Astrocyte of the spinal cord (primary cell): ENCODE data around the gene CEP85L.

Source experiments
- DNase-seq: peaks from one replicate; pipeline ENCODE4 v3.0.0; 2011; ENCODE audit warnings: low read depth, low spot score
- H3K4me3 ChIP-seq: 2 replicates; pipeline ENCODE4 v1.5.1; 2011; ENCODE audit warnings: low read depth, mild to moderate bottlenecking, low read length, moderate library complexity
- in situ Hi-C: cut with HindIII; loops from 2 replicates; pipeline ENCODE4 v1.10.0; 2017; ENCODE audit warnings: low sequenced_read_pairs
- TF ChIP-seq, protein P1 (sequence below): IDR thresholded peaks from 2 replicates; pipeline ENCODE4 v1.5.1; 2012; ENCODE audit warnings: low read depth, mild to moderate bottlenecking, low read length, inconsistent platforms

The CEP85L gene

DNA sequence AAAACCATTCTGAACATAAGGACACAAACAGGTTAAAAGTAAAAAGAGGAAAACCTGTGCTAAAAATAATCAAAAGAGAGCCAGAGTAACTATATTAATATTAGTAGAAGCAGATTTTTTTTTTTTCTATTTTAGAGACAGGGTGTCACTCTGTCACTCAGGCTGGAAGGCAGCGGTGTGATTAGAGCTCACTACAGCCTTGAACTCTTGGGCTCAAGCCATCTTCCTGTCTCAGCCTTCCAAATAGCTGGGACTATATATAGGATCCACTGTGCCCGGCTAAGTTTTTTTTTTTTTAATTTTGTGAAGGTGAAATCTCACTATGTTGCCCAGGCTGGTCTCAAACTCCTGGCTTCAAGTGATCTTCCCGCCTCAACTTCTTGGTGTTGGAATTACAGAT is 136.7 kb downstream of the CEP85L start:
- in situ Hi-C loops: no loop called here
- TF ChIP-seq, protein P1, sequence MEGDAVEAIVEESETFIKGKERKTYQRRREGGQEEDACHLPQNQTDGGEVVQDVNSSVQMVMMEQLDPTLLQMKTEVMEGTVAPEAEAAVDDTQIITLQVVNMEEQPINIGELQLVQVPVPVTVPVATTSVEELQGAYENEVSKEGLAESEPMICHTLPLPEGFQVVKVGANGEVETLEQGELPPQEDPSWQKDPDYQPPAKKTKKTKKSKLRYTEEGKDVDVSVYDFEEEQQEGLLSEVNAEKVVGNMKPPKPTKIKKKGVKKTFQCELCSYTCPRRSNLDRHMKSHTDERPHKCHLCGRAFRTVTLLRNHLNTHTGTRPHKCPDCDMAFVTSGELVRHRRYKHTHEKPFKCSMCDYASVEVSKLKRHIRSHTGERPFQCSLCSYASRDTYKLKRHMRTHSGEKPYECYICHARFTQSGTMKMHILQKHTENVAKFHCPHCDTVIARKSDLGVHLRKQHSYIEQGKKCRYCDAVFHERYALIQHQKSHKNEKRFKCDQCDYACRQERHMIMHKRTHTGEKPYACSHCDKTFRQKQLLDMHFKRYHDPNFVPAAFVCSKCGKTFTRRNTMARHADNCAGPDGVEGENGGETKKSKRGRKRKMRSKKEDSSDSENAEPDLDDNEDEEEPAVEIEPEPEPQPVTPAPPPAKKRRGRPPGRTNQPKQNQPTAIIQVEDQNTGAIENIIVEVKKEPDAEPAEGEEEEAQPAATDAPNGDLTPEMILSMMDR: no peak
- no peak for DNase-seq
- H3K4me3 ChIP-seq: no peak overlapping the region

DNA sequence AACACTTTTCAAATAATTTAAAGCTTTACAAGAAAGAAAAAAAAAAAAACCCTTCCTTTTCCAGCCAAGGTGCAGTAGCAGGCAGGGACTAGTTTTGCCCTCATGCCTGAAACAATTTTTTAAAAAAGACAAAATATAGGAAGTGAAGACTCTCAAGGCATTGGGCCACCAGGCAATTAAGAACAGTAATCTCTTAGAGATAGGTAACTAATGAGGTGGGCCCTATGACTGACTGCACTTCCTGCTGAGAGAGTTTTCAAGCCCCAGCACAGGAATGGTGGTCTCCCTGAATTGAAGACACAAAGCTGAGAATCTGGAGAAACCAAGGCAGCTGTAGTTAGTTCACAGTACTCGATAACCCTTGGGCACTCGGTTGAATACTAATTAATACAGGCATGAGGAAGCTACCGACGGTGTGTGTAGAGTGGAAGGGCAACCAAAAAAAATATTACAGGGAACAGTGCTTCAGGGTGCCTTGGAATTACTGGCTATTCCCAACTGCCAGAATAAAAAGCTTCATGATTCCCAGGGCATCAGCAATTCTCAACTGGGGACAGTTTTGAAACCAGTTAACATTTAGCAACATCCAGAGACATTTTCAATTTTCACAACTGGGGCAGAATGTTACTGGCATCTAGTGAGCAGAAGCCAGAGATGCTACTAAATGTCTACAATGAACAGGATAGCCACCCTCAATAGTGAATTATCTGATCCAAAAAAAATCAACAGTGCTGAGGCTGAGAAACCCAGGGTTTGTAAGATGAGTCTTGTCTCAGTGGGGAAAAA is 139.3 kb downstream of the CEP85L start:
- in situ Hi-C loops: no loop called here
- no peak for DNase-seq
- H3K4me3 ChIP-seq: no peak overlapping the region
- TF ChIP-seq, protein P1: no peak

GRCh38 chr6:118509009-118509617 is 142.3 kb downstream of the CEP85L start:
- TF ChIP-seq, protein P1: peak; percentile 83
- no peak overlapping the region for H3K4me3 ChIP-seq
- peak; percentile 54 for DNase-seq
- in situ Hi-C loops: no loop called here

- TF ChIP-seq, protein P1: no peak
- DNase-seq: no peak
- H3K4me3 ChIP-seq: no peak overlapping the region
- in situ Hi-C loops: no loop called here
These were observed 143.8 kb downstream of the CEP85L start for GRCh38 chr6:118507636-118508035.

DNA sequence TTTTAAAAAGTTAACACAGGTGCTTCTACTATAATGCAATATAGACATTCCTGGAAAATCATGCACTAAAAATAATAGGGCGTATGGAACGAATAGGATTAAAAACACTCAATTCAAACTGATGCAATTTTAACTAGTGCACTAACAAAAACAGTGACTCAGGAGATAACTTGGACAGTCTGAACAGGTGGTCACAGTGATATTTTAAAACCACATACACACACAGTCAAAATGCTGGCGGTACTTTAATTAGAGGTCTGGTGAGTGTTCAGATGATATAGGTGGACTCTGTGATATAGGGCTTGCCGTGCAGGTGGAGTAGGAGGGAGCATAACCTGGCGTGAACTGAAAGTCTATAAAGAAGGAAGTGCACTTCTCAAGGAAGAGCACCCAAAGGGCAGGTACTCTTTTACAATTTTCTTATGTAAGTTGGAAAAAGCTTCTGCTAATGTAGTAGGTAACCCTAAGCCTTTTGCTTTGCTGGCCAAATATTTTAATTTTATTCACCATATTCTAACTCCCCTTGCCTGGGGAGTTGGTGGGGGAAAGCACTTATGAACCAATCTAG is 145.2 kb downstream of the CEP85L start:
- in situ Hi-C loops: no loop called here
- no peak for DNase-seq
- TF ChIP-seq, protein P1: no peak
- H3K4me3 ChIP-seq: no peak overlapping the region

DNA sequence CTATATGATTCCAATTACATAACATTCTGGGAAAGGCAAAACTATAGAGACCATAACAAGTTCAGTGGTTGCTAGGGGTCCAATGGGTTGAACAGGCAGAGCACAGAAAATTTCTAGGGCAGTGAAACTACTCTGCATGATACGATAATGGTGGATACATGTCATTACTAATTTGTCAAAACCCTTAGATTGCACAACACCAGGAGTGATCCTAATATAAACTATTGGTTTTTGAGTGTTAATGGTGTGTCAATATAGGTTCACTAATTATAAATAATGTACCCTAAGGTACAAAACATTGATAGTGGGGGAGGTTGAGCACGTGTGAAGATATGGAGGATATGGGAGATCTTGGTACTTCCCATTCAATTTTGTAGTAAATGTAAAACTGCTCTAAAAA is 145.7 kb downstream of the CEP85L start:
- TF ChIP-seq, protein P1: no peak
- no peak overlapping the region for H3K4me3 ChIP-seq
- in situ Hi-C loops: no loop called here
- DNase-seq: no peak
